Measurements from ENCODE around the gene ETS2.
A peak's percentile ranks its signal among the peaks of the same experiment; 100 is the strongest.

Gene ETS2

GRCh38 chr21:38802050-38803026 lies 3.4 kb upstream of the ETS2 start:
- DNase-seq: no peak

GRCh38 chr21:38803075-38803660 lies 2.6 kb upstream of the ETS2 start:
- no peak for DNase-seq

GRCh38 chr21:38804030-38804788 lies 1.5 kb upstream of the ETS2 start:
- DNase-seq: no peak

- peak; percentile 38 for DNase-seq
These were observed 871 bp upstream of the ETS2 start for GRCh38 chr21:38804789-38805327.

GRCh38 chr21:38806153-38806941 lies 618 bp downstream of the ETS2 start:
- peak; percentile 25 for DNase-seq

- peak; percentile 48 for DNase-seq
These were observed 1.2 kb downstream of the ETS2 start for GRCh38 chr21:38806942-38807284.

GRCh38 chr21:38807441-38807871 lies 1.7 kb downstream of the ETS2 start:
- peak; percentile 29 for DNase-seq

- peak; percentile 52 for DNase-seq
These were observed 2.3 kb downstream of the ETS2 start for GRCh38 chr21:38807986-38808385.

- no peak for DNase-seq
These were observed 3.6 kb downstream of the ETS2 start for GRCh38 chr21:38809198-38809878.

- no peak for DNase-seq
These were observed 4.5 kb downstream of the ETS2 start for GRCh38 chr21:38810034-38810825.

- no peak for DNase-seq
These were observed 5.1 kb downstream of the ETS2 start for GRCh38 chr21:38810826-38811164.

GRCh38 chr21:38811257-38811656 lies 5.5 kb downstream of the ETS2 start:
- DNase-seq: peak; percentile 97

GRCh38 chr21:38813143-38813542 lies 7.4 kb downstream of the ETS2 start:
- no peak for DNase-seq

GRCh38 chr21:38813547-38813946 lies 7.8 kb downstream of the ETS2 start:
- no peak for DNase-seq

GRCh38 chr21:38814126-38815059 lies 8.7 kb downstream of the ETS2 start:
- DNase-seq: no peak

- peak; percentile 53 for DNase-seq
These were observed 9.3 kb downstream of the ETS2 start for GRCh38 chr21:38815060-38815405.

- no peak for DNase-seq
These were observed 10.8 kb downstream of the ETS2 start for GRCh38 chr21:38816400-38816977.

- peak; percentile 82 for DNase-seq
These were observed 11.9 kb downstream of the ETS2 start for GRCh38 chr21:38817371-38818324.
